GM12891 (cell line): Measurements from ENCODE around the gene NIN.

Source experiments
- PAX5 ChIP-seq: IDR thresholded peaks from 2 replicates; pipeline ENCODE4 v1.6.1; 2011; ENCODE audit warnings: low read length, moderate library complexity, mild to moderate bottlenecking; ENCODE audit not compliant: insufficient read depth, severe bottlenecking
- POLR2A ChIP-seq: IDR thresholded peaks from 2 replicates; pipeline ENCODE4 v1.6.1; 2011; ENCODE audit warnings: low read depth, low read length, control low read depth
- POLR2AphosphoS5 ChIP-seq: IDR thresholded peaks from 2 replicates; pipeline ENCODE4 v1.6.1; 2011; ENCODE audit warnings: low read depth, low read length, control low read depth
- POU2F2 ChIP-seq: IDR thresholded peaks from 2 replicates; pipeline ENCODE4 v1.6.1; 2011; ENCODE audit warnings: low read depth, mild to moderate bottlenecking, control low read depth, low read length, moderate library complexity
- SPI1 ChIP-seq: IDR thresholded peaks from 2 replicates; pipeline ENCODE4 v1.6.1; 2011; ENCODE audit warnings: low read depth, low read length, control low read depth
- TAF1 ChIP-seq: IDR thresholded peaks from 2 replicates; pipeline ENCODE4 v1.6.1; 2011; ENCODE audit warnings: low read depth, low read length, control low read depth

DNA sequence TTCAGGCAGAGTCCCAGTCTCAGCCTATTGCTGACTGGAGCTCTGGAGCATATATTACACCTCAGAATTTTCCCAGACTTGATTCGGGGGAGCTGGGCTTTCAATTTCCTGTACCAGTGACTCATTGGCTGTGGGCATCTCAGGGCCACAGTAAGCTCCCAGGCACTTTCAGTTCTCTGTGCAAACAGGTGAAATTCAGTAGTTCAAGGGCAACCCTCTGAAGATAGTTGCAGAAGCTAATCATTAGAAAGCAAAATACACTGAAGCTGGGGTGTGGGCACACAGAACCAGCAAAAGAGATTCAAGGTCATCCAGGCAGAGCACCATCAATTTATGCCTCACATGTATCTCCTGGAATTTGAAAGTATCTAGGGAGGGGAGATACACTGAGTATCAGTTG is 8.1 kb upstream of the NIN start:
- TF ChIP-seq POLR2A (no peak), TAF1 (no peak), POLR2AphosphoS5 (no peak), PAX5 (no peak), SPI1 (0 out of 2 replicates have a peak, but pooled peaks have one; percentile 3), POU2F2 (no peak)
